ENCODE data around the gene CDON.
"Not testable (repeated sequence)": the region's sequence is repeated elsewhere in the genome, so short reads cannot be mapped to it uniquely, and the experiment has no call there.

Gene CDON

GRCh38 chr11:125987066-125987641 lies 75.5 kb downstream of the CDON start:
- no peak for TF ChIP-seq CTCF (IDR thresholded peaks at IDR 0.05; ENCODE audit: low read depth, low read length)
- no peak overlapping the region for H3K4me3 ChIP-seq (replicated peaks in 1 of 2; ENCODE audit: low read depth in 2 of 2, low read length in 2 of 2)
- DNase-seq (ENCODE audit: low read depth in 2 of 2) = no peak

GRCh38 chr11:125985956-125986355 lies 76.7 kb downstream of the CDON start:
- DNase-seq (ENCODE audit: low read depth in 2 of 2); H3K4me3 ChIP-seq (replicated peaks in 1 of 2; ENCODE audit: low read depth in 2 of 2, low read length in 2 of 2): not testable (repeated sequence)

GRCh38 chr11:125982348-125982730 lies 80.3 kb downstream of the CDON start:
- H3K4me3 ChIP-seq (replicated peaks in 1 of 2; ENCODE audit: low read depth in 2 of 2, low read length in 2 of 2) = no peak overlapping the region
- no peak for TF ChIP-seq CTCF (IDR thresholded peaks at IDR 0.05; ENCODE audit: low read depth, low read length)

GRCh38 chr11:125980436-125980835 lies 82.2 kb downstream of the CDON start:
- H3K4me3 ChIP-seq (replicated peaks in 1 of 2; ENCODE audit: low read depth in 2 of 2, low read length in 2 of 2) = no peak overlapping the region
- TF ChIP-seq CTCF (IDR thresholded peaks at IDR 0.05; ENCODE audit: low read depth, low read length) = no peak
- no peak for DNase-seq (ENCODE audit: low read depth in 2 of 2)

More at GRCh38 chr11:125982348-125982730, 80.3 kb downstream of the CDON start:
- DNase-seq (ENCODE audit: low read depth in 2 of 2) = no peak

- H3K4me3 ChIP-seq (replicated peaks in 1 of 2; ENCODE audit: low read depth in 2 of 2, low read length in 2 of 2) = no peak overlapping the region
- no peak for TF ChIP-seq CTCF (IDR thresholded peaks at IDR 0.05; ENCODE audit: low read depth, low read length)
- no peak for DNase-seq (ENCODE audit: low read depth in 2 of 2)
Observed at GRCh38 chr11:125979511-125979910, 83.2 kb downstream of the CDON start.

- no peak for TF ChIP-seq CTCF (IDR thresholded peaks at IDR 0.05; ENCODE audit: low read depth, low read length)
- no peak for DNase-seq (ENCODE audit: low read depth in 2 of 2)
- no peak overlapping the region for H3K4me3 ChIP-seq (replicated peaks in 1 of 2; ENCODE audit: low read depth in 2 of 2, low read length in 2 of 2)
Observed at GRCh38 chr11:125978778-125979407, 83.8 kb downstream of the CDON start.

GRCh38 chr11:125978181-125978716 lies 84.4 kb downstream of the CDON start:
- H3K4me3 ChIP-seq (replicated peaks in 1 of 2; ENCODE audit: low read depth in 2 of 2, low read length in 2 of 2) = no peak overlapping the region
- DNase-seq (ENCODE audit: low read depth in 2 of 2) = no peak
- TF ChIP-seq CTCF (IDR thresholded peaks at IDR 0.05; ENCODE audit: low read depth, low read length) = no peak
